8988T (cell line): ENCODE data around the gene DNAH17.

Experiments
- DNase-seq: peaks from one replicate; pipeline ENCODE4 v3.0.0; 2011

The DNAH17 gene

DNA sequence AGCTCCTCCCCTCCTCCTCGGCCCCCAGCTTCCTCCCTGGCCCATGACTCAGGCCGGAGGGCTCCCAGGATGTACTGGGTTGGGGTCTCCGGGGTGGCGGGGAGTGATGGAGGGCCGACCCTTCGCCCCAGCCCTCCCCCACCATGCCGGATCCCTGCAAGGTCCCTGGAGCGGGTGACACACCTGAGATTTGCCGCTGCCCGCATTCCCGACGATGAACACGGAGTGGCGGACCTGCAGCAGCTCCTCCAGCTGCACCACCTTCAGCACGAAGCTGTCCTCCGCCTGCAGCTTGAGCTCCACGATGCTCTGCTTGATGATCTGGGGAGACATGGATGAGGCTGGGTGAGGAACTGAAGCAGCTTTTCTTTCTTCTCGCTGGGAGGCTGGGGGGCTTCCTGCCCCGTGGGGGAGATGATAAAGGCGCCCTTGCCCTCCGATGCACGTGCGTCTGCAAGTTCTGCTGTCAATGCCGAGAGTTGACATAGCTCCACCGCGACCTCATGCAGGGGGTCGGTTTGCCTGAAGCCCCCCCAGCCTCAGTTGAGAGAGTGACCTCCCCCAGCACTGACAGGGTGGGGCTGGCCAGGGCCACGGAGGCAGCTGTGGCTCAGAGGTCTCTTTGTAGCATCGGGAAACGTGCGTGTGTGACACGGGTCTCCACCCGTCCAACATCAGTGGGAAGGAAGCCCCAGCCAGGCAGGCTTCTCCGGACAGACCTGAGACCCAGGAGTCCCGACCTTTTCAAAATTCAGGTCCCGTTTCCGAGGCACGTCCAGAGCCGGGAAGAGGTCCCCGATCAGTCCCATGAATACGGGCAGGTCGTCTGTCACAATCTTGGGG, 83.1 kb downstream of the DNAH17 start:
- no peak for DNase-seq

DNA sequence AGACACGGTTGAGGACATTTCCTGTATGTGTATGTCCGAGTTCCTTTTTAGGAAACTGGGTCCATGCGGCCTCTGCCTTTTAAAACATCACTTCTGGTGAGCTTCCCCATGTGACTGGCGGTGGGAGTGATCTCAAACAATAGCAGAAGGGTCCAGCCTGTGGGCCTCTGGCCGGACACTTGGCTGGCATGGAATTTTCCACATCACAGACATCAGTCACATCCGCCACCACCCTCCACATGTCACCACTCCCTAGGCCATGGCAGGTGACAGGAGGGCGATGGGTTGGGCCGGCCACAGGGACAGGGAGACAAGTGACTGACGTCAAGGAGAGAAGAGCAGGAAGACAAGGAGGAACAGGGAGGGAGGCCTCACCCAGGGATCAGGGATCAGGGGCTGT, 83.7 kb downstream of the DNAH17 start:
- DNase-seq: no peak

DNA sequence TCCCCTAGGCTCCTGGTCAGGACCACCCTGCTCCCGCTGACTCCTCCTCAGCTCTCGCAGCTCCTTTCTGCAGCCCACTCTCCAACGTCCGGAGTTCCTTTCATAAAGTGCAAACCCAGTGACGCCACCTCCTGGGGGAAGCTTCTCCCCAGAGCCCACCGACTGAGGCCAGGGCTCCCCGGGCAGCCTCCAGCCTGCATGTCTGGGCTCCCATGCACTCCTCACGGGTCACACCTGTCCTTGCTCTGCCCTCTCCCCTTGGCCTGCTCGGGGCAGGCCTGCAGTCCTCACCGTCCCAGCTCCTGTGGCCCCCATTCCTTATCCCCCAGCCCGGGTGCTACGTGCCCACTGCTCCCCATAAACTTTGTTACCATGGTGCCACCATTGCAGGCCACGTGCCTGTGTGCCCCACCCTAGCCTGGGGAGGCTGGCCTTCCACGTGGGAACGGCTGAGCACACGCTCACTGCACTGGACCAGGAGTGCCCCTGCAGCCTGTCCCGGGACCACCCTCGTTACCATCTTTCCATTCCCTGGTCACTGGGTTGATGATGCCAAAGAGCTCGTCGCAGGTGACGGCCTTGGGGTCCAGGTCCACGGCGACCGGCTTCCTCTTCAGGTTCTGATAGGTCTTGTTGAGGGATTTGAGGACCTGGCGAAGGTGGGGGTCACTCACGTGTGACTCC, 84.9 kb downstream of the DNAH17 start:
- no peak for DNase-seq

DNA sequence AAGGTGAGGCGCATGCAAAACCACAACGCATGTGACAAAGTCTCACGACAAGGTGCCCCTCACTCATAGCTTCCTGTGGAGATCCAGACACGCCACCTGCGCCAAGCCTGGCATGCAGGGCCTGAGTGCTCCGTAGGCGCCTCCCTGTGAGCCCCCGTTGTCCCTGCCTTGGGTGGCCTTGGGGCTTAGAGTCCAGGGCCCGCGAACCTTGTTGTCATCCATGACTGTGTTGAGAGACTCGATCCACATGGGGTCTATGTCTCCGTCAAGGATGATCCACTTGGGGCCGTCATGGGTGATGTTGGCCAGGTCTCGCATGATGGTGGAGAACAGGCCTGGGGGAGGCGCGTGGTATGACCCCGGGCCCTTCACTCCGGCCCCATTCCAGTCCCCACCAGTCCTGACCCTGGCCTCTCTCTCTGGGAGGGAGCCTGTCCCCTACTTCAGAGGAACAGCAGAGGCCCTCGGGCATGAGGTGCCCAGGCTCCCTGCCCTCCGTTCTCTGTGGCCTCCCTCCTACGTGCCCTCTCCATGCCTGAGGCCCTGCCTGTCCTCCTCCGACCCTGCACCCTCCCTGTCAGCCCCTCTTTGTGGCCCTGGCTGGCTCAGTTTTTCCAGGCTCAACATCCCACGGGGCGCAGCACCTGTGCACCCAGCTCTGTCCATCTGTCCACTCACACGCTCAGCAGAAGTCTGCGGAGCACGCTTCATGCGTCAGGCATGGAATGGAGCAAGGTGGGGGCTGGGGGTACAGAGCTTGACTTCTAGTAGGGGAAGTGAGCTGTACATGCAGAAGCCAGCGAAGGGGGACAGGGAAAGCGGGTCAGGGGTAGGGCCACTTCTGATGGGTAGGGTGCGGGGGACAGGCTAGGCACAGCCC, 85.7 kb downstream of the DNAH17 start:
- DNase-seq: no peak

DNA sequence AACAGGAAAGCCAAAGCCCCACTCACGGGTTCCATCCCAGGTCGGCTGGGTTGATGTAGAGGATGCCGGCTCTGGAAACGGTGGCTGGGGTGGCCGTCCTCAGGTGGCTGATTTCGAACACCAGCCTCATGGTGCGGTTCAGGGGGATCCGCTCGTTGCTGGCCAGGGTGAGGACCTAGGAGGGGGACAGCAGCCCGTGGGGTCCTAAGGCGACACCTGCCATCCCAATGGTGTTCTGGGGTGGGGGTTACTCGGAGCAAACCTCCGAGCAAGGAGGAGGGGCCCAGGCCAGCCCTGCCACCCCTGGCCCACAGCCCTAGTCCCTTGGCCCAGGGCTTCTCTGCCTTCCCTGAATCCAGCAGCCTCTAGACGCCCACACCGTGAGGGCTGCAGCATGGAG, 86.5 kb downstream of the DNAH17 start:
- no peak for DNase-seq

DNA sequence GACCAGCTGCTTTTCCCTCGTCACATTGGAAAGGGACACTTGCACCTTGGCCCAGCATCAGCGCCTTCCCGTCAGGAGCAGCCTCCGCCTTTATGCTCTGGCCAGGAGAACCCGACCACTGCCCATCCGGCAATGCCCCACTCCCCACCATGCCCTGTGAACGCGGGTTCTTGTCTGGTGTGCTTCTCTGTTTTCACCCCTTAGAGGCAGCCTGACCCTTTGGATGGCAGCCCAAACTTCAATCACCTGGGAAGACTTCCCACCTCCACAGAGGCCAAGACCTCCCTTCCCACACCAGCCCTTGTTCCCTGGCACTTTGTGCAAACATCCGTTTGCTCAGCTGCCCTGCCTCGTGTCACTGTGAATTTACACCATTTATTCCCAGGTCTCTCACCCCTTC, 87.0 kb downstream of the DNAH17 start:
- DNase-seq: no peak

DNA sequence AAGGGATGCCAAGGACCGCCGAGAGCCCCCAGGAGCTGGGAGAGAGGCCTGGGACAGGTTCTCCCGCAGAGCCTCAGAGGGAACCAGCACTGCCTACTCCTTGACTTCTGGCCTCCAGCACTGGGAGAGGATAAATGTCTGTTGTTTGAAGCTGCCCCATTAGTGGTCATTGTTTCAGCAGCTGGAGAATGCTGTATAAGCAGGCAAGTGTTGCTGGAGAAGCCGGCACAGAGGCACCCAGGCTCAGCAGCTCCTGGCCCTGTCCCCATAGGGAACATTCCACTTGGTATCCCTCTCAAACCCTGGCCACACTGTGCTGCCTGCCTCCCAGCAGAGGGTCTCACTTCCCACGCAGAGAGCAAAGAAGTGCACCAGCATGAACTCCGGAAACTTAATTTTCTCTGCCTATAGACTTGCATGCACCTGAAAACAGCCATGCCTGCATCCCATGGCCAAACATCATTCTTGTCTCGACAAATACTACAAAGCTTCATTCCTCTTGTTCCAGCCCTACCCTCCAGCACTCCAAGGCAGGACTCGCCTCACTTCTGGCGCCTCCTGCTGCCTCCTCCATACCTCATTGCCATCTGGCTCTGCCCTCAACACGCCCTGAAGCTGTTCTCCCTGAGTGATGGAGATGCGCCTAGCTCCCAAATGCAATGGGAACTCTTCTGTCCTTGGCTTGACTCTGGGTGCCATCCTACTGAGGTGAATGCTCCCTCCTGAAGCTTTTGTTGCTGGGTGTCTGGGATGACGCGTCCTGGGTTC, 88.1 kb downstream of the DNAH17 start:
- DNase-seq: no peak

DNA sequence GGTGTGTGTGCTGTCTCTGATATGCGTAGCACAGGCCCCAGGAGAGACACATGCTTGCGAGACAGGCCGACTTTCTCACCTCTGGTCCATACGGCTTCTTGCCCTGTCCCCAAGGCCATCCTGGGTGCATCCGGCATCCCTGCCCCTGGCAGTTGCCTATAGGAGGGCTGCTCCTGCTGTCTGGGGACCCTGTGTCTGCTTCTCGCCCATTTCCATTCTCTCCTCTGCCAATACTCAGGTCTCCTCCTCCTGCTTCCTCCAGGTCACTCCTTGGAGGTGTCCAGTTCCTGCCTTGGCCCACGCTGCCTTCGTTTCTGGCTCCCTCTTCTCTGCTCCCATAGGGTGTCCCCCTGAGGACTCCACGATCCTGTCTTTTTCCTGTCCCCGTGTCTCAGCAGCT, 89.0 kb downstream of the DNAH17 start:
- no peak for DNase-seq

DNA sequence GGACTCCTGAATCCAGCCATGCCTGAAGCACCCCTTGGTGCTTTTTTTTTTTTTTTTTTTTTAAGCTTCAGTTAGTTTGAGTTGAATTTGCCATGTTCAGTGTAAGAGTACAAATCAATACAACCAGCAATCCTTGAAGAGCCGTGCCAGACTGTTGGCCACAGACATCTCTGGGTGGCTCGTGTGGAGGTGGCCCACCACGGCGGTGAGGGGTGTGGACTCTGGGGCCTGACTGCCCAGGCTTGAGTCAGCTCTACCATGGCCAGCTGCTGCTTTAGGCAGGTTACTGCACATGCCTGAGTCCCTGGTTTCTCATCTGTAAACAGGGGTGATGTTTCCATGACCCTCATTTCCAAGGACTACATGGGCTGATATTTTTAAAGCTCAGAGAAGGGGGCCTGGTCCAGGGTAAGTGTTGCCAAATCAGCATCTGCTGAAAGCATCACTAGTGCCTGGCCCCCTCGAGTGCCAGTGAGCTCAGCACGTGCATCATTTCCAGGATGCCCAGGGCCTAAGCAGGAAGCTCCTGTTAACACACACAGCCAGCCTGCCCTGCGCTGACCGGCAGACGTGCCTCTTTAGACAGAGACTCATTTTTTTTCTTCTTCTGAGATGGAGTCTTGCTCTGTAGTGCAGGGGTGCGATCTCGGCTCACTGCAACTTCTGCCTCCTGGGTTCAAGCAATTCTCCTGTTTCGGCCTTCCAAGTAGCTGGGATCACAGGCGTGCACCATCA, 90.1 kb downstream of the DNAH17 start:
- no peak for DNase-seq

DNA sequence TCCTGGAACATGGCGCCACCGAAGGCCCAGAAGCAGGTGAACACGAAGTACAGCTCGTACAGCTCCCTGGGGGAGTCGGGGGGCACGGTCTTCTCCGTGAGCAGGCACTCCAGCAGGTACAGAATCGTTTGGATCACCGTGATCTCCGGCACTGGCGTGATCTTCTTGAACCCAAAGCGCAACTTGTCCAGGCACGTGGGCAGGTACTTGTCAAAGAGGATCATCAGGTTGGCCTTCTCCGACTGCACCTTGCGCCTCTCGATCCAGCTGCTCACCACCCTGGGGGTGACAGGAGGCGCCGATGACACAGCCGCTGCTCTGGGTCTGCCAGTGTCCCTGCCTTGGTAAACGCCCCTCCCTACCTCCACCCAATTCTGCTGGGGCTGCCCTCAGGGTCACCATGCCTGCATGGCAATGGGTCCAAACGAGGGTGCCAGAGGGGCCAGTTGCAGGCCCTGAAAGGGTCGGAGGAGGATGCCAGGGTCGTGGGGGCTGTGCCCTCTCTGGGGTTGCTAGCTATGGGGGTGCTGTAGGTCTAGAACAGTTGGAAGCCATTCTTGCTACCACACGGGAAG, 90.9 kb downstream of the DNAH17 start:
- DNase-seq: no peak

DNA sequence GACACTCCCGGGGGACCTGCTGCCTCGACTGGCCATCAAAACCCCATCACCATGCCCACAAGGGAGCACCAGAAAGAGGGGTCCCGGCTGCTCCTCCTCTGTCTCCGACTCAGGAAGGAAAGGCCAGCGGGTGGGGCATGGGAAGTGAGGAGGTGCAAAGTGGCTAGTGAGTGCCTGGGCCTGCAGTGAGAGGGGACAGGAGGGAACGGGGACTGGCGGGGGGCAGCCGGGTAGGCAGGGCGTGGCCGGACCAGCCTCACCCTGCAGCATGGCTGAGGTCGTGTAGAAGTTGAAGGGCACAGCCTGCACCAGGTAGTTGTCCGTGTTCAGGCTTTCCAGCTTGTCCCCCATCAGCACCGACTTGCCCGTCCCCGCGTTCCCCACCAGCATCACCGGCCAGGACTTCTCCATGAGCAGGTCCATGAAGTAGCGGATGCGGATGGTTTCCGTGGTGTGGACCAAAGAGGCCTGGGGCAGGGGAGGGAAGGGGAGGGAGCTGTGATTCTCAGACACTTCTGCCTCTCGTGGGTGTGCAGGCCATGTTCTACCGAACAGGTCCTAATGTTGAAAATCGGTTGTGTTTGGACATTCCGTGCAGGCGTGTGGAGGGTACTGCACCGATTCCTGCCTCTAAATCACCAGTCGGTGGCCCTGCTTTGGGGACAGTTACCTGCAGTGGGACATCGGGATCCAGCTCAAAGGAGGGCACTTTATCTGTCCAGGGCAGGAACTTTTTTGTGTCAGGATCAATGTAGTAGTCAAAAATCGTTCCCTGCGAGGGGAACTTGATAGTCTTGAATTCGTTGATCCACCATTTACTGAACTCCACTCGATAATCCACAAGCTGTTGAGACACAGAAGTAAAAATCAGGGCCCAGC, 91.7 kb downstream of the DNAH17 start:
- no peak for DNase-seq

DNA sequence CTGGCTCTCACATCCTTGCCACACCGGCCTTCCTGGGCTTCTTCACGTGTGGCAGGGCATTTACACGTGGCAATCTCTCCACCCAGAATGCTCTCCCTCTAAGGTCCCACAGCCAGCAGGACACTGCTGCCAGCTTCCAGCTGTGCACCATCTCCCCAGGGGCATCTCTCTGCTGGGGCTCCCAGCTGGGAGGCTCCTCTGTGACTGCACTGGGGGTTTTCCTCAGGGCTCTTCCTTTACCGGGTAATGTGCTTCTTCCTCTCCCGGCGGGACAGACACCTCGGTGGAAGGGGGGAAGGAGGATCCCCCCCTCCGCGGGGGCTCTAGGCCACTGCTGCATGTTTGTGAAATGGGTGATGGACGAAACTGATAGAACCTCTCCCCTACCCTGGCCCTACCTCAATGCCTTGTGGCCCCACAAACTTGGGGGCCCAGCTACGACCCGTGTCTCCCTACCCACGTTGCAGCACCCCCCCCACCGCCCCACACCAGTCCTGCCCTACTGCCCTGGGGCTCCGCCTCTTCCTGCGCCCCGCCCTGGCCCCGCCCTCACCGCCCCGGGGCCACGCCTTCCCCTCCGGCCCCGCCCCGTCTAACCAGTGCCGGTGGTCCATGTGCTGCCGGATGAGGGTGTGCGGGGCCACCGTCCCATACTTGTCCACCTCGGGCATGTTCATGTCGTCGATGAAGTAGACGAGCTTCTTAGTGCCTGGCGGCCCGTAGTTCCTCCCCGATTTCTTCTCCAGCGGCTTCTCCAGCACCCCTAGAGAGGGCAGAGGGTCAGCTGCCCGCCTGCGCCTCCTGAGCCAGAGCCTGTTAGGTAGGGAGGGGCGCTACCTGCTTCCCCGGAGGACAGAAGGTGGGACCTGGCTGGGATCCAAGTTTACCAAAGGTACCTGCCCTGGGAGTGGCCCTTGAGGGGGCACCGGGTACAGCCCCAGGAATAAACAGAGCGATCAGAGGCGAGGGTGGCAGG, 92.6 kb downstream of the DNAH17 start:
- DNase-seq: no peak

DNA sequence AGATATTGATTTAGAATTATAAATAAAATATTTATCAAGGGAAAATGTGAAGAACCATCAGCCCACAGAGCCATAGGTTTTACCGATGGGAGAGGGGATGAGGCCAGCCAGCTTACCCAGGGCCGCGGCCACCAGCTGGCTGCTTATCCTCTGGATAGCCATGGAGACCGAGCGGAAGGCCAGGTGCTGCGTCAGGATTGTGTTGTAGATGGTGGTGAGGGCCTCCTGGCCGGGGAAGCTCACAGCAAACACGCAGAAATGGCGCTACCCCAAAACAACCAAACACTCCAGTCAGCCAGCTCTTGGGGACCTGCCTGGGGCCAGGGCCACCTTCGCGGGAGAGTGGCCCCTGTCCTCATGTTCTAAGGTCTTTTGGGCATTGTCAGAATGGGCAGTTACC, 97.8 kb downstream of the DNAH17 start:
- no peak for DNase-seq

DNA sequence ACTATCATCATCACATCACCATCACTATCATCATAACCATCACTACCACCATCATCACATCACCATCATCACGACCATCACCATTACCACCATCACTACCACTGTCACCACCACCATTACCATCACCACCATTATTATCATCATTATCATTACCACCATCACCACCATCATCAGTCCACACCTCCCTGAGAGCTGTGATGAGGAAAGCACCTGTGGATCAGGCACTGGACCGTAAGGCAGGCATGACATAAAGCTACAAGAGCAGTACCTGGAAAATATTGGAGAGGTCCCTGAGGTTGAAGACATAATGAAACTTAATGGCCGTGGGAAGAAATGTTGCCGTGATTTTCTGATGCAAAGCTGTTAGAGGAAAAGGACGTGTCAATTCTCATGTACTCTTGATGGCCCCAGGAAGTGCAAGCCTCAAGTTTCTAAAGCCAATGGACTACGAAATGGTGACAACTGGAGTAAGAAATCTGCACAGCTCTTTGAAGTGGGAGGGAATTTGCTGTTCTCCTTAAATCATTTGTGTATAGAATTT, 98.4 kb downstream of the DNAH17 start:
- no peak for DNase-seq

DNA sequence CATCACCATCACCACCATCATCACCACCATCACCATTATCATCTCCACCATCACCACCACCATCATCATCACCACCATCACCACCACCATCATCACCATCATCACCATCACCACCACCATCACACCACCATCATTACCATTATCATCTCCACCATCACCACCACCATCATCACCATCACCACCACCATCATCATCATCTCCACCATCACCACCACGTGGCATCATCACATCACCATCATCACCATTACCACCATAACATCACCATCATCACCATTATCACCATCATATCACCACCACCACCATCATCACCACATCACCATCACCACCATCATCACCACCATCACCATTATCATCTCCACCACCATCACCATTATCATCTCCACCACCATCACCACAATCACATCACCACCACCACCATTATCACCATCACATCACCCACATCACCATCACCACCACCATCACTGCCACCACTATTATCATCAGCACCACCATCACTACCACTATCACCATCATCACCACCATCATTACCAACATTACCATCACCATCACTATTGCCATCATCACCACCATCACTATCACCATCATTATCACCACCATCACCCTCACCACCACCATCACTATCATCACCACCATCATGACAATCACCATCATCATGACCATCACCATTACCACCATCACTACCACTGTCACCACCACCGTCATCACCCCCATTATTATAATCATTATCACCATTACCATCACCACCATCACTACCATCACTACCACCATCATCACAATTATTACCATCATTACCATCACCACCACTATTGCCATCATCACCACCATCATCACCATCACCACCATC, 99.1 kb downstream of the DNAH17 start:
- no peak for DNase-seq

DNA sequence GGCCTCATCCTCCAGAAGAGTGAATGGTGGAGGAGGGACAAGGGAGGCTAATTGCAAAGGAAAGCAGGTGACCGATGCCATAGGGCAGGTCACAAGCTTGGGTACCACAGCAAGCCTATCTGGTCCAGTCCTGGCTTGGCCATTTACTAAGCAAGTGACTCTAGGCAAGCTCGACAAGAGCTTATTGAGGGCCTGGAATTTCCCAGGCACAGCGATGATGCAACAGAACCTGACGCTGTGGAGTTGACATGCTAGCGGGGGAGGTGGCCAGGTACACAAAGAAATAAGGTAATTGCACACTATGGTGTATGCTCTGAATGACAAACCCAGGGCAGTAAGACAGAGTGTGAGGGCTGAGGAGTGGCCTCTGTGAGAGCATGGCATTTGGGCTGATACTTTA, 100.2 kb downstream of the DNAH17 start:
- DNase-seq: no peak

DNA sequence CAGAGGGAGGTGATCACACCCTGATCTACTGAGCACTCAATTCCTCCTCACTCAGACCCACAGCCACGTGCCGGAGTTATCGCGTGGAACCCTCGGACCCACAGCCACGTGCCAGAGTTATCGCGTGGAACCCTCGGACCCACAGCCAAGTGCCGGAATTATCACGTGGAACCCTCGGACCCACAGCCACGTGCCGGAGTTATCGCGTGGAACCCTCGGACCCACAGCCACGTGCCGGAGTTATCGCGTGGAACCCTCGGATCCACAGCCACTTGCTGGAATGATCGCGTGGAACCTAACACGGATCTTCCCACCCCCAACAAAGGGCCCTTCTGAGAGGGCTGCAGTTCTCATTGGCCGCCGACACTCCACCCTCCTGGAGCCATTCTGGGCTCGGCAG, 101.0 kb downstream of the DNAH17 start:
- no peak for DNase-seq

DNA sequence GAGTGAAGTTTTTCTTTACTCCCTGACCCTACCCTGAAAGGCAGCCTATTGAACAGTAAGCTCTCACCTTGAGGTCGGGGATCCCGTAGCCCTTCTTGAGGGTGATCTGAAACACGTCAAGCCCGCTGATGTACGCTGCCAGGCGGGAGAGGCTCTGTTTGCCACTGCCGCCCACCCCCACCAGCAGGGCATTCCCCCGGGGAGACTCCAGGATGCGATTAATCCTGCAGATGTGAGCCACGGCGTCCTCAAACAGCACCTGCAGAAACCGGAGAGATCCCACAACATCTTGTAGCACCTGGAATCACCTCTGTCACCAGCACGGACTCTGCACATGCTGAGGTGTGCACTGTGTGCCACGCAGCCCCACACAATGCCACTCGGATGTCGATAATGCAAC, 102.0 kb downstream of the DNAH17 start:
- DNase-seq: no peak
